NAMALWA (cell line): ENCODE measurements around the gene EFNA4.
A peak's percentile ranks its signal among the peaks of the same experiment; 100 is the strongest.

Source experiments
- DNase-seq: peaks from one replicate; pipeline ENCODE4 v3.0.0-alpha.2; 2015; ENCODE audit warnings: low spot score

The EFNA4 gene, protein sequence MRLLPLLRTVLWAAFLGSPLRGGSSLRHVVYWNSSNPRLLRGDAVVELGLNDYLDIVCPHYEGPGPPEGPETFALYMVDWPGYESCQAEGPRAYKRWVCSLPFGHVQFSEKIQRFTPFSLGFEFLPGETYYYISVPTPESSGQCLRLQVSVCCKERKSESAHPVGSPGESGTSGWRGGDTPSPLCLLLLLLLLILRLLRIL

DNA sequence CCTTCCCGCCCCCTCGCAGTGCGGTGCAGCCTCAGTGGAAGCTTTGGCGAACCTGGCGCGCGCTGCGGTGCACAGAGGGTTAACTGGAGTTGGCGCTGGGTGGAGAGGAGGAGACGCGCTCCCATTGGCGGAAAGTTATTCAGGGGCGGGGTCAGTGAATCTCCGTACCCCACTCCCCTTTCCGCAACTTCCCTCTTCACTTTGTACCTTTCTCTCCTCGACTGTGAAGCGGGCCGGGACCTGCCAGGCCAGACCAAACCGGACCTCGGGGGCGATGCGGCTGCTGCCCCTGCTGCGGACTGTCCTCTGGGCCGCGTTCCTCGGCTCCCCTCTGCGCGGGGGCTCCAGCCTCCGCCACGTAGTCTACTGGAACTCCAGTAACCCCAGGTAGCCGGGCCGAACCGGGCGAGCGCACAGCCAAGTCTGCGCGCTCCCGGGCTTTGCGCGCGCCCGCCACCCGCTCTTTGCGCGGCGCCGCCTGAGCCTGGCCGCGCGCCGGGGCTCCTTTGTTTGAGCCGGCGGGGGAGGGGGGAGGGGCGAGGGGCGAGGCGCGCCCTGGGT lies at the start of gene EFNA4:
TSS of gene EFNA4 (plus strand) at position 191 of the 561 bp plus-strand sequence. CDS start at position 275, 84 bp downstream.
- peak; percentile 96 for DNase-seq

DNA sequence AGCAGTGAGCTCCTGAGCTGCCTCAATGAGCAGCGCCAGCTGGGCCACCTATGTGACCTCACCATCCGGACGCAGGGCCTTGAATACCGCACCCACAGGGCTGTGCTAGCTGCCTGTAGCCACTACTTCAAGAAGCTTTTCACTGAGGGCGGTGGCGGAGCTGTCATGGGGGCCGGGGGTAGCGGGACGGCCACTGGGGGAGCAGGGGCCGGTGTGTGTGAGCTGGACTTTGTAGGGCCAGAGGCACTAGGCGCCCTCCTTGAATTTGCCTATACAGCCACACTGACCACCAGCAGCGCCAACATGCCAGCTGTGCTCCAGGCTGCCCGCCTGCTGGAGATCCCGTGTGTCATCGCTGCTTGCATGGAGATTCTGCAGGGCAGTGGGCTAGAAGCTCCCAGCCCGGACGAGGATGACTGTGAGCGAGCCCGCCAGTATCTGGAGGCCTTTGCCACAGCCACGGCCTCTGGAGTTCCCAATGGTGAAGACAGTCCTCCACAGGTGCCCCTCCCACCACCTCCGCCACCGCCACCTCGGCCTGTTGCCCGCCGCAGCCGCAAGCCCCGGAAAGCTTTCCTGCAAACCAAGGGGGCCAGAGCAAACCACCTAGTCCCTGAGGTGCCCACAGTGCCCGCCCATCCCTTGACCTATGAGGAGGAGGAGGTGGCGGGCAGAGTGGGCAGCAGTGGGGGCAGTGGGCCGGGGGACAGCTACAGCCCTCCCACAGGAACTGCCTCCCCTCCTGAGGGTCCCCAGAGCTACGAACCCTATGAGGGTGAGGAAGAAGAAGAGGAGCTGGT lies 48.6 kb upstream of the EFNA4 start:
- DNase-seq, result no peak

DNA sequence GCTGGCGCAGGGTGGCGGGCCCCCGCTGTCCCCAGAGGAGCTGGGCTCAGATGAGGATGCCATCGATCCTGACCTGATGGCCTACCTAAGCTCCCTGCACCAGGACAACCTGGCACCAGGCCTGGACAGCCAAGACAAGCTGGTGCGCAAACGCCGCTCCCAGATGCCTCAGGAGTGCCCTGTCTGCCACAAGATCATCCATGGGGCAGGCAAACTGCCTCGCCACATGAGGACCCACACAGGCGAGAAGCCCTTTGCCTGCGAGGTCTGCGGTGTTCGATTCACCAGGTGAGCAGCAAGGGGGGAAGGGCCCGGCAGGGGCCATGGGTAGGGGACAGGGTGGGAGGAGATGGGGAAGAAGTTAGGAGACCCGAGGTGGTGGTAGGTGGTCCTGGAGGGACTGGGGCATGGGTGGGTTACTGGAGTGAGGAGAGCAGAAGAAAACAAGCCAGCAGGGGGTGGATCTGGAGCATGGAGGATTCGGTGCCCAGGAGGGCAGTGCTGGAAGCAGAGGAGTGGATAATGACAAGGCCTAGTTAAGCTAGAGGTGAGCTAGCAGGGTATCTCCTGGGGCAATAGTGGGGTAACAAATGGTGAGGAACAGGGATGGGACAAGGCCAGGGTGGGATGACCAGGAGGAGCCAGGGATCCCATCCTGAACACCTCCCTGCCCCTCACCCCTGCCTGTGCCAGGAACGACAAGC lies 47.9 kb upstream of the EFNA4 start:
- DNase-seq, result no peak

DNA sequence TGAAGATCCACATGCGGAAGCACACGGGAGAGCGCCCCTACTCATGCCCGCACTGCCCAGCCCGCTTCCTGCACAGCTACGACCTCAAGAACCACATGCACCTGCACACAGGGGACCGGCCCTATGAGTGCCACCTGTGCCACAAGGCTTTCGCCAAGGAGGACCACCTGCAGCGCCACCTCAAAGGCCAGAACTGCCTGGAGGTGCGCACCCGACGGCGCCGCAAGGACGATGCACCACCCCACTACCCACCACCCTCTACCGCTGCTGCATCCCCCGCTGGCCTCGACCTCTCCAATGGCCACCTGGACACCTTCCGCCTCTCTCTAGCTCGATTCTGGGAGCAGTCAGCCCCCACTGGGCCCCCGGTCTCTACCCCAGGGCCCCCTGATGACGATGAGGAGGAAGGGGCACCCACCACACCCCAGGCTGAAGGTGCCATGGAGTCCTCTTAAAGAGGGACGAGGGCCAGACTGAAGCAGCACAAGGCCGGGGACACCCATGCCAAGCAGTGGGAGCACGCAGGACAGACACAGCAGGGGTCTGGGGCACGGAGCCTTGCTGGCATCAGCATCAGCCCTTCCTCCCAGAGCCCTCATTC lies 47.2 kb upstream of the EFNA4 start:
- peak; percentile 77 for DNase-seq

DNA sequence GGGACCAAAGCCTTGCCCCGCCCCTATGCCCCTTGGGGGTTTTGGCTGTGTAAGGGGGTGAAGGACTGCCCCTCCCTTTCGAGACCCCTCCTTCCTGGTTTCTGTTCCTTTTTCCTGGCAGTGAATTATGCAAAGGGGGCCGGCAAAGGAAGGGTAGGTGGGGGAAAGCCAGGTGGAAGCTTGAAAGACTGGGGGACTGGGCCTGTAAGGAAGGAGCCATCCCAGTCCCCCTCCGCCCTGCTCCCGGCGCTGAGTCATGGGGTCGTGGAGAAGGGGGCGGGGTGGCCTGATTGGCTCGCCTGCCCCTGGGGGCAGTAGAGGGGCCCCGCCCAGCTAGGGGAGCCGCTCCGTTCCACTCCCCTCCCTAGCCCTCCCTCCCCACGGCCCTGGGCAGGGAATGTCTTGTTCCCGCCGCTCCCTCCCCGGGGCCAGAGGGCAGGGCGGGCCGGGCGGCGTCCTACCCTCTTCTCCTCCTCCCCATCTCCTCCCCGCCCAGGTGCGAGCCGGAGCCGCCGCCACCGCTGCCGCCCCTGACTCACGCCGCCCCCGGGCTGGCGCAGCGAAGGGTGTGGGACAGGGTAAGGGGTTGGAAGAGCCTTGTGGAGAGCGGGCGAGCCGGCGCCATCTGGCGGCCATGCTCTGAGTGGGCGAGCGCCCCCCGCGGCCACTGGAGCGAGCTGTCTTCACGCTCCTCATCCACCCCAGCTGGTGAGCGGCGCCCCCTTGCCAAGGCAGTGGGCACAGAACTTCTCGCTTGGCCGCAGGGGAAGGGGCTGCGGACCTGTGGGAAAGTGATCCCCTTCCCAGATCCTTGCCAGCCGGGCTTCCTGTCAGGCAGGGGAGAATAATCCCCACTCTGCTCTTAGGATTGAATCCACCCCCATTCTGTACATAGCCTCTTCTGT lies 46.2 kb upstream of the EFNA4 start:
- DNase-seq, result peak; percentile 94

DNA sequence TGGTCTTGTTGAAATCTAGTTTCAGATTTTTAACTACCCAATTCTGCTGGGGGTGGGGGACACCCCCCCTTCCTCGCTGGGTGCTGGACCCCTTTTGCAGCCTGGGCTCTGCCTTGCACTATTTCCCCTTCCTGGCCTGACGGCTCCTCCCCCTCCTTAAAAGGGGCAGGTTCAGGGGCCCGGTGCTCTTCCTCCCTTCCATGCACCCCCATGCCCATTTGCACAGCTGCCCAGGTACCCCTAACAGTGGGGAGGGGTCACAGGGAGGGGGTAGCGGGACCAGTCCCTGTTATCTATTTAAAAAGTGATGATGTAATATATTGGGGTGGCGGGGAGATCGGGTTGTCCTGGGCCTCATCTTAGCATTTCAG lies 45.6 kb upstream of the EFNA4 start:
- no peak for DNase-seq

DNA sequence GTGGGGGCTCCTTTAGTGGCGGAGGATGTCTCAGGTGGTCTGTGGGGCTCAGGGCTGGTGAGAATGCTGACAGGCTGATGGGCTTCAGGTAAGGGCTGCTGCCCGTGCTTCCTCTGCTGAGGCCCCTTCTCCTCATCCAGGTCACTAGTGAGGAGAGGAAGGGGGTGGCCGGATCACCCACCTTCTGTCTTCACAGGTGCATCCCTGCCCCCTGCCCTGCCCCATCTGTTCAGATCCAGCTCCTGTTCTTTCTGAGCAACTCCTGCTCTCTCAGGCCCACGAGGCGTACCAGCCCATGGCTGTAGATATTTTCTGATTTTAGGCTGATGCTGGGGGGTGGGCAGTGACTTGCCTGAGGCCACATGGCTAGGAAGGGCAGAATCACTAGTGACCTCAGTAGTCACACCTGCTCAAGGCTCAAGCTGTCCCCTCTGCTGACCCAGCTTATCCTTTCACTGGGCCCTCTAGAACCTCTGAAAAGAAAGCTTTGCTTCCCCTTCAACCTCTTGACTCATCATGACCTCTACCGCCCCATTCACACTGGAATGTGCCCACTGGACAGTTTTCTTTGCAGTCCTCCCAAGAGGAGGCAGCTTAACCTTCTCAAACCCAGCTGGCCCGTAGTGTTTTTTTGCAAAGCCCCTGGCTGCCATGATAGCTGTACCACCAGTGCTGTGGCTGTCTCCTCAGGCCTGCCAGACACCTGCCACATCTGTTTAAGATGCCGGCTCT lies 44.8 kb upstream of the EFNA4 start:
- DNase-seq, result no peak

DNA sequence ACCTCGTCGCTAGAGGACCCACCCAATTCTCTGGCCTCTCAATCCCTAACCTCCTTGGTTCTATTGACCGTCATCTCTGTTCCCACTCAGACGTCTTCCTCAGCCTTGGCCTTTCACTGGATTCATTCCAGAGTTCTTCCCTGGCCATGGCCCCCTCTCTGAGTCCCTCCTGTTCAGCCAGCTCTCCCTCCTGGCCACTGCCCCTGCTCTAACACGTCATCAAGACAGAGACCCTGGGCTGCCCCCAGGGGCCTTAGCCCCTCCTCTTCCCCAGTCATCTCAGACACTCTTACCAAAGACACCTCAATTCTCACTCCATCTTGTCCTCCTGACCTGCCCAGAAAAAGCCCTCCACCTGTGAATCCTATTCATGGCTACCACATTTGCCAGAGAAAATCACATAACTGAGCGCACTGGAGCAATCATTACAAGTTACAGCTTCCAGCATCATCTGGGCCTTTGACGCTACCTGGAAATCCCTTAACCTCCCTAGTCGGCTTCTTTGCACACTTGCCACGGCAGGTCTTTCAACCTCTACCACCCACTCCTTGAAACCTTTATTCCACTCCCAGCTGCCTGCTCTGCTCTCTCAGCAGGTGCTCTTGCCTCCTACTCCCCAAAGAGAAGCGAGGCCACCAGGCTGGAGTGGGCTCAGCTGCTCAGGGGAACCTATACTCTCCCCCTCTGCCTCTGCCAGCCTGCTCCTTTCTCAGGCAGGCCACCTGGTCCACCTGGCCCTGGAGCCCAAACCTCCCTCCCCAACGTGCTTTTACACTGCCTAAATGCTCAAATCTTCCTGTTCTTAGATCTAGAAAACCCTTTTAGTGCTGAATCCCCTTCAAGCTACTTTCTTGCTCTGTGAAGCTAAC lies 43.9 kb upstream of the EFNA4 start:
- no peak for DNase-seq

DNA sequence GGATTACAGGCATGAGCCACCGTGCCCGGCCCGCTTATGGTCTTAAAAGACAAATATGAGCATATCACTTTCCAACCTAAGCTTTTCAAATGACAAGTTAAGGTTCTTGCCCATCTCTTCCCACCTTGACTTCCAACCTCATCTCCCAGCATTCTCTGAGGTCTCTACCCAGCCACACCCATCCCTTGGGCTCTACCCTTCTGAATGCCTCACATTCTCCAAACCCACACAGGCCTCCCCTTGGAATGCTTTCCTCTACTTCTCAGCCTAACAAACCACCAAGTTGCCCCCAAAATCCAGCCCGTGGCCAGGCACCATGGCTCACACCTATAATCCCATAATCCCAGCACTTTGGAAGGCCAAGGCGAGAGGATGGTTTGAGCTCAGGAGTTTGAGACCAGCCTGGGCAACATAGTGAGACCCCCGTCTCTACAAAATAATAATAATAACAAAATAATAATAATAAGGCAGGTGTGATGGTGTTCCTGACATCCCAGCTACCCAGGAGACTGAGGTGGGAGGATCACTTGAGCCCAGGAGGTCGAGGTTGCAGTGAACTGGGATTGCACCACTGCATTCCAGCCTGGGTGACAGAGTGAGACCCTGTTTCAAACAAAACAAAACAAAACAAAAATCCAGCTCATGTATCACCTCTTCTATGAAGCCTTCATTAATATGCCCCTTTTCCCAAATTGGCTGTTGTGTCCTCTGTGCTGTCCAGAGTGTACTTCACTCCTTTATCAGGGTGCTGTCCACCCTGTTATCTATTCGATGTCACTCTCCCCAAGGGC lies 41.2 kb upstream of the EFNA4 start:
- DNase-seq, result no peak

DNA sequence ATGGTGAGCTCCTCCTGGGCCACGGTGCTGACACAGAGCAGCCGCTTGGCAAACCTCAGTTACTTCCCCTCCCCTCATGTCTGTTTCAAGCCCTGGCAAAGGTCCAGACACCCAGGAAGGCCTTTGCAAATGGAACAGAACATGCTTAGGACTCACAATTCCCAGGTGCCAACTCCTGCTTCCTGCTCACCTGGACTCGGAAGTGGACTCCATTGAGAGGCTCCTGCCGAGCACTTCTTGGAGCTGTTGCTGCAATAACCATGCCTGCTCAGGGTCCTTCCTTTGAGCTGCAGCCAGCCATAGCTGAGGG lies 40.7 kb upstream of the EFNA4 start:
- DNase-seq, result no peak

DNA sequence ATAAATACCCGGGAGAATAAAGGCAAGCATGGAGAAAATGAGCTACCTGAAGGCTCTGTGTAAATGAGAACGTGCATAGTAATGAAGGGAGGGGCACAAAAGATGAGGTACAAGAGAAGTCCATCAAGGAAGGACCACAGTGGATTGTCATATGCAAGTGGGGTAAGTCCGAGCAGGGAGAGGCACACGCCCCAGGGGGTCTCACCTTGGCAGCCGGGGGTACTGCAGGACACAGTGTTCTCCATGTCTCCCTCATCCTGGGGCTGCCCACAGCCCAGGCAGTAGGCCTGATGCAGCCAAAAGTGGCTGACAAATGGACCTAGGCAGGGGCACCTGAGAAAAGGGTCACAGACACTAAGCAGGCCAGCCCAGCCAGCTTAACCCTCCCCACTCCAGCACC lies 39.9 kb upstream of the EFNA4 start:
- DNase-seq, result no peak

DNA sequence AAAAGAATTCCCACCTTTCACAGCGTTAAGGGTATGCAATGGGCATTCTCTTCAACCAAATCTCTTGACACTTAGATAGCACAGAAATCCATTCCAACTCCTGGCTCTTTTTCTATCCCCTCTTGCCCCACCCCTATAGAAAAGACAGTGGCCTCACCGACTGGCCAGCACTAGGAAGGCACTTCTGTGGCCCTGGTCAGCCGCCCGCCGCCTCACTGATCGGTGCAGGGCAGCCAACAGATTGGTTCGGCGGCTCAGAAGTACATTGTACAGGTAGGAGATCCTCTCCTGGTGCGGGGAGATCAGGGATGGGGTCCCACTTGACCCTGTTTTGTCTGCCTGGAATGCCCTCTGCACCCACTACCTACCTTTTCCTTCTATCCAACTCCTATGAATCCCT lies 39.2 kb upstream of the EFNA4 start:
- no peak for DNase-seq

DNA sequence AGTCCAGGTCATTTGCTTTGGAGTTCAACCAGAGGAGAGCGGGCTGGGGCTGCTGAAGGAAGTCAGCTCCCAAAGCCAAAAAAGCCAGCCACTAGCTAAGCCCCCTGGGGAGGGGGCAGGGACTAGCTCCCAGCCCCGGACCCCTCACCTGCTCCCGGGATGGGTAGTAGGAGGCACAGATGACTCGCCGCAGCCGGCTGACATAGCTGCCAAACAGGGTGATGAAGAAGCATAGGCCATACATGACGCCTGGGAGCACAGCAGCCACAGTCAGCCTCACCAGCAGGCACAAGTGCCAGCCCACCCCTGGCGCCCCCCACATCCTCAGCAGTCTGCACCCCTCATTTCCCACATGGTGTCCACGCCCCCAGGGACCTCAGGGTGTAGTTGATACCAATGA lies 37.4 kb upstream of the EFNA4 start:
- DNase-seq, result no peak

DNA sequence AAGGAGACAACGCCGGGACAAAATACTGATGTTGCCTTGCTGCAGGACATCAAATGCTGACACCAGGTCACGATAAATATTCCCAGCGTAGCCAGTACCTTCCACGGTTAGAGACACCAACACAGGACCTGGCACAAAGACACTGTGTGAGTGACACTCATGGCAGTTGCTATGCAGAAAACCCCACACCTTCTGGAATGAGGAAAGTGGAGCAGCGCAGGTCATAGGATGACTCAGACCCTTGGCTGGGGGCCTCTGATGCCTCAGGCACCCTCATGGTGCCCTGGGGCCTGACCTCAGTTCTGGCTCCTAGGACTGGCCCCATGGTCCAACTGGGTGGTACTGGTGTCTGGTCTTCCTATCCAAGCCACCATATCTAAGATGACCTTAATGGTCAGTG lies 37.0 kb upstream of the EFNA4 start:
- no peak for DNase-seq

DNA sequence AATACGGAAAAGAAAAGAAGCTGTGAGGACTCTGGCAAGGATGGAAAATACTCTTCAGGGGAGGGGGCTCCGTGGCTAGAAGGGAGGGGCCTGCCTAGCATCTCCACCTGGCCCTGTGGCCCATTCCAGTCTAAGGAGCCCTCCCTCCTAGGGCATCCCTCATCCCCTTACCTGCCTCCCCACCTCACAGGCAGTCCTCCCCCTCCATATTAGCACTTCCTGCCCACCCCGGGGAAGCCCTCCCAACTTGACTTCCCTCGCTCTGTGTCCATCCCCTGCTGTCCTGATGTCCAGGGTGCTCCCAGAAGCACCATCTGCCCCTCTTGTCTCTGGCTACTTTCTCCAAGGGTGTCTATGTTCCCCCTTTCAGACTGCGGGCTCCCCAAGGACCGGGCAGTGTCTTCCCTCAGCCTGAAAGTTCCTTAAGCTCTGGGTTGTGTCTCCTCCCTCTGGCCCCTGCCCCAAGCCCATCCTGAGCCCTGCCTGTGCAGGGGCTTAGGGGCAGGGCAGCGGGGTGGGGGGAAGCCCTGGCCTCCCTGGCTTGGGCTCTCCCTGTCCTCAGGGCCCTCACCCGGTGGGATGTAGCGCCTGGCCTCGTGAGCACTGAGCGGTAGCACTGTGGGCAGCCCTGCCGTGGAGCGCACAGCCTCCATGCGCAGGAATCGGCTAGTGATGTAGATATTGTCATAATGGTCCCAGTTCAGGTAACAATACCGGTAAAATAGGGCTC lies 33.9 kb upstream of the EFNA4 start:
- DNase-seq, result no peak

DNA sequence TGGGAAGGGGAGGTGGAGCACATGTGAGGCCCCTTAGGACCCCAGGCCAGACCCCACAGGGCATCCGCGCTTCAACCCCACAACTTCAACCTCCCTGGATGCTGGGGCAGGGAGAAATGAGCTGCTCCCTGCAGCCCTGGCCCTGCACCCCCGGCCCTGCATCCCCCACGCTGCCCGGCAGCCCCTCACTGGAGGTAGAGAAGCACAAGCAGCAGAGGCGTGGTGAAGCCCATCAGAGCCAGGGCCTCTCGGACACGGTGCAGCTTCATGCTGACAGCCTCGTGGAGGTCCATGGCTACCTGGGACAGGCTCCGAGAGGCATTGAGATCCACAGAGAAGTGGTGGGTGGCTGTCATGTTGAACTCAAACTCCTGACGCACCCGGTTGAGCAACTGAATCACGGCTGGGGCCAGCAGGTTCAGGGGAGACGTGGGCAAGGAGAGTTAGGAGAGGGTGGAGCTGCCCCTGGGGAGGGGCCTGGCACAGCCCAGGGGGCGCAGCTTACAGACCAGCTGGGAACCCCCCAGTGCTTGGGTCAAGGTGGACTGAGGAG lies 33.2 kb upstream of the EFNA4 start:
- DNase-seq, result no peak

DNA sequence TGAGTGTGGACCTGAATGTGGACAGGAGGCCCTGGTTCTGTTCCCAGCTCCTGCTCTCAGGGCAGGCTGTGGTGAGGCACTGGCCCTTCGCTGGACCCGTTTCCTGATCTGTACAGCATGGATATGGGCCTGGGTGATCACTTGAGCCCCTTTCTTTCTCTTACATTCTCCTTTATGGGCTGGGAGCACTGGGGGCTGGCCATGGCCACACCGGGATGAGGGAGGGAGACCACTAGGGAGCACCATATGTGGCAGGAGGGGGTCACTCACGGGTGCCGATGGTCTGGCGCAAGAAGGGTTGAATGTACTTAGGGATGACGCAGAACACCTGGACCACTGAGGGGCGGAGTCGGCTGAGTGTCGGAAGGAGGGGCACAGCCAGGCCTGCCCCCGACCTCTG lies 32.6 kb upstream of the EFNA4 start:
- no peak for DNase-seq

DNA sequence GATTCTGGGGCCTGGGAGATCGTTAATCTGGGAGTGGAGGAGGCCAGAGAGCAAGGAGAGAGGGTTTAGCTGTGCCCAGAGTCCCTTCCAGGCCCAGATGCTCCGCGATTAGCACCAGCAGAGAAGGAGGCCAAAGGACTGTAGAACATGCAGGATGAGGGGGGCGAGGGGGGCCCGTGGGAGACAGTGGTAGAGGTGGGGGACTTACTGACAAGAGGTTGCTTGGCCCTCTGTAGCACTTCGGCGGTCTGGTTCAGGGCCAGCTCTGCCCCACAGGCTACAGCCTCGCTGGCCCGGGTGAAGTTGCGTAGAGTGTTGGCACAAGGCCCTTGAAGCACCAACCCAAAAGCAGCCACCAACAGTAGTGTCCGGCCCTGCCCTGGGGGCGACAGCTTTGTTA lies 30.7 kb upstream of the EFNA4 start:
- no peak for DNase-seq
